Neural progenitor cell (in vitro differentiated cells): ENCODE measurements around the gene IGFALS.

Experiments
- EZH2 ChIP-seq: fragments of 200-600 bp; sonication (generic); IDR thresholded peaks from 2 replicates; pipeline ENCODE4 v1.6.1; 2017; ENCODE audit warnings: antibody characterized with exemption, mild to moderate bottlenecking, moderate library complexity
- EZH2phosphoT487 ChIP-seq: fragments of 200-600 bp; sonication (generic); IDR thresholded peaks from 2 replicates; pipeline ENCODE4 v1.6.1; 2017; ENCODE audit warnings: antibody characterized with exemption
- TF ChIP-seq, protein P1 (sequence below): fragments of 200-600 bp; sonication (generic); IDR thresholded peaks from 2 replicates; pipeline ENCODE4 v1.5.1; 2017; ENCODE audit warnings: antibody characterized with exemption, mild to moderate bottlenecking

DNA sequence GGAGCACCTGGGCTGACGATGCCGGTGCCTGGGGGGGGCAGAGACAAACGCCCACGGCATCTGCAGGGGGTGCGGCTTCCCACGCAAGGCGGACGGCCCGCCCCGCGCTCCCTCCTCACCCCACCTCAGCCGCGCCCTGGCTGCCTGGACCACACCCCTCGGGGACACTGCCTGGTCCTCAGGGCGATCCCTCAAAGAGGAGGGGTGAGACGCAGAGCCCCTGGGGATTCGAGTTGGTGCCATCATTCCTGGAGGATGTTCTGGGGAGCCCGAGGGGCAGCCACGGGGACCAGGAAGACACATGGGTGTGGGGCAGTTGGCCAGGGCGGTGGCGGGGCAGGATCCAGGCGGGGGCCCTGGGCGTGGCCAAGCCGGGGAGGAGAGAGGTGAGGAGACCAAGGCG is 3.9 kb downstream of the IGFALS start:
- TF ChIP-seq, protein P1, sequence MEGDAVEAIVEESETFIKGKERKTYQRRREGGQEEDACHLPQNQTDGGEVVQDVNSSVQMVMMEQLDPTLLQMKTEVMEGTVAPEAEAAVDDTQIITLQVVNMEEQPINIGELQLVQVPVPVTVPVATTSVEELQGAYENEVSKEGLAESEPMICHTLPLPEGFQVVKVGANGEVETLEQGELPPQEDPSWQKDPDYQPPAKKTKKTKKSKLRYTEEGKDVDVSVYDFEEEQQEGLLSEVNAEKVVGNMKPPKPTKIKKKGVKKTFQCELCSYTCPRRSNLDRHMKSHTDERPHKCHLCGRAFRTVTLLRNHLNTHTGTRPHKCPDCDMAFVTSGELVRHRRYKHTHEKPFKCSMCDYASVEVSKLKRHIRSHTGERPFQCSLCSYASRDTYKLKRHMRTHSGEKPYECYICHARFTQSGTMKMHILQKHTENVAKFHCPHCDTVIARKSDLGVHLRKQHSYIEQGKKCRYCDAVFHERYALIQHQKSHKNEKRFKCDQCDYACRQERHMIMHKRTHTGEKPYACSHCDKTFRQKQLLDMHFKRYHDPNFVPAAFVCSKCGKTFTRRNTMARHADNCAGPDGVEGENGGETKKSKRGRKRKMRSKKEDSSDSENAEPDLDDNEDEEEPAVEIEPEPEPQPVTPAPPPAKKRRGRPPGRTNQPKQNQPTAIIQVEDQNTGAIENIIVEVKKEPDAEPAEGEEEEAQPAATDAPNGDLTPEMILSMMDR = no peak
- TF ChIP-seq EZH2 (no peak), EZH2phosphoT487 (no peak)
